GM21447 (cell line): ENCODE data around the gene VSIG10.
"Not testable (repeated sequence)": the region's sequence is repeated elsewhere in the genome, so short reads cannot be mapped to it uniquely, and the experiment has no call there.

ENCODE experiments used
- ATAC-seq: cut with Tn5 transposase; IDR thresholded peaks from one replicate; pipeline ENCODE4 v1.9.1; 2021; ENCODE audit not compliant: unreplicated experiment

The VSIG10 gene

DNA sequence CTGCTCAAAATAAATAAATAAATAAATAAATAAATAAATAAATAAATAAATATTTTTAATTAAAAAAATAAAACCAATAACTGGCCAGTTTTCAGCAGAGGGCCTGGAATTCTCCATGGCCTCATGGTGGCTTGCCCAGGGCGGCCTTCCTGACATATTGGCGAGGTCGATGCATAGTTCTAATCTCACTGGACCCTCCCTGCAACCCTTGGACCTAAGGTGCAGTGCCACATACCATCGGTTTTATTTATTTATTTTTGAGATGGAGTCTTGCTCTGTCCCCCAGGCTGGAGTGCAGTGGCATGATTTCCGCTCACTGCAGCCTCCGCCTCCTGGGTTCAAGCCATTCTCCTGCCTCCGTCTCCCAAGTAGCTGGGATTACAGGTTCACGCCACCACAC lies 3.9 kb upstream of the VSIG10 start:
- ATAC-seq = no peak

DNA sequence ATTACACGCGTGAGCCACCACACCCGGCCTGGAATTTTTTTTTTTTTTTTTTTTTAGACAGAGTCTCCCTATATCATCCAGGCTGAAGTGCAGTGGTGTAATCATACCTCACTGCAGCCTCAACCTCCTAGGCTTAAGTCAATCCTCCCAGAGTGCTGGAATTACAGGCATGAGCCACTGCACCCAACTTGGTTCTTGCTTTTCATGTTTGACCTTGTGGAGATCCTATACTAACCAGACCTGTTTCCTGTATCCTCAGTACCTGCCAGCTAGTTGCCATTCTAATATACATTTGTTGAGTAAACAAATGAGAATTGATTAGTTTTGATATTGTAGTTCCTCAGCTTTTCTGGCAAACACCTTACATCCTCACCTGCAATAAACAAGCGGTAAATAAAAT lies 3.2 kb upstream of the VSIG10 start:
- ATAC-seq = no peak

DNA sequence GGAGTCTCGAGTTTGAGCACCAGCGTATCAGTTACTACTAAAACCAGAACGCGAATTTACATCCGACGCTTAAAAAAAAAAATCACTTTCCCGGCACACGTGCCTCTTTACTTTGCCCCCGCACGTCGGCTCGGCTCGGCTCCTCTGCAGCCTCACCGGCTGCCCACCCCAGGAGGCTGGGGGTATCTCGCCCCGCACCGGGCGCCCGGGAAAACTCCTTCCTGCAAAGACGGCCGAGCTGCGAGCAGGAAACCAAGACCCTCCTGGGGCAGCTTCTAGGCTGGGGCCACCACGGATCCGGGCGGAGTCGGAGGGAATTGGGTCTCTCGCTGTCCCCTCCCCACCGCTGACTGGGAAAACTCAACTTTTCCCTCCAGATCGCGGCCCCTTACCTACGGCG lies 610 bp downstream of the VSIG10 start:
- ATAC-seq = no peak

DNA sequence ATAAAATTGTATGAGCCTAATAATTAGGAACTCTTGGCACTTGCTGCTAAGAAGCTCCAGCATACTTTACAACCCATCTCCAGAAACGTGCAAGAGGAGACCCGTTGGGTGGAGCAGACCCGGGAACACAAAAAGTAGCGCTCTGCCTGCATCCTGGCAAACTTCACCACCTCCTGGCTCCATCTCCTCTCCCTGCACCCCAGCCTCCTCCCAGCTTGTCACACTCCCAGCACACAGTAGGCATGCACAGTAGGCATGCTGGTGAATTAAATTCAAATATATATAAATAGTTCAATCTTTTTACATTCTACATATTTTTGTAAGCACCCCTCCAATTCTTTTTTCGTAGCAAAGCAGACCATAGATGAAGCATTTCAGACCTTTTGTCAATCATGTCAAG lies 1.2 kb downstream of the VSIG10 start:
- no peak for ATAC-seq

DNA sequence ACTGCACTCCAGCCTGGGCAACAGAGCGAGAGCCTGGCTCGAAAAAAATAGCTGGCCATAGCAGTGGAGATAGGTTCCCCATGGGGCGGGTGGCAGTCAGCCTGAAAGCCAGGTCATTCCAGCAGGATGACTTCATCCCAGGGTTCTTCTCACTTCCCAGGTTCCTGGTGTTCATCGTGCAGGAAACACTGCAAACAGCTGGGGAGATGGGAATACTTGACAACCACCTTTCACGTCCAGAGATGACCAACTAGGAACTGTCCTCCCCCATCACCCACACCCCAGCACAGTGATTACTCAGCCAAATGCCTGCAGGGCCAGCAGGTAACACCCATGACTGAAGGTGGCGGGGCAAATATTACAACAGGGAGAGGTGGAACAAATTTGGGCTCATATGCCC lies 1.7 kb downstream of the VSIG10 start:
- no peak for ATAC-seq

DNA sequence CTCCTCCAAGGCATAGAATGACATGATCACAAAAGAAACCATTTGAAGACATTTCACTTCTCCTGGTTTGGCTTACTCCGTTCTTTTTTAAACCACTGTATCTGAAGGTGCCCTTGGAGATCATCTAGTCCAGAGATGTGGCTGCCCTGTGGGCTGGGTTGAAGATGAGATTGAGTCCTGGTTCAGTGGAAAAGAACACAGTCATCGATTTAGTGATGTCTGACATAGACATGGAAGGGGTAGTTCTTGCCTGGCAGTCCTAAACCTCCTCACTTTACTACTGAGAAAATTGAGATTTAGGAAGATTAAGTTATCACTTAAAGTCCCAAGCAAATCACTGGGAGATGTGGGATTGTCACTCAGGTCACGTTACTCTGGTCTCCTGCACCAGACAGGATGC lies 2.8 kb downstream of the VSIG10 start:
- no peak for ATAC-seq

DNA sequence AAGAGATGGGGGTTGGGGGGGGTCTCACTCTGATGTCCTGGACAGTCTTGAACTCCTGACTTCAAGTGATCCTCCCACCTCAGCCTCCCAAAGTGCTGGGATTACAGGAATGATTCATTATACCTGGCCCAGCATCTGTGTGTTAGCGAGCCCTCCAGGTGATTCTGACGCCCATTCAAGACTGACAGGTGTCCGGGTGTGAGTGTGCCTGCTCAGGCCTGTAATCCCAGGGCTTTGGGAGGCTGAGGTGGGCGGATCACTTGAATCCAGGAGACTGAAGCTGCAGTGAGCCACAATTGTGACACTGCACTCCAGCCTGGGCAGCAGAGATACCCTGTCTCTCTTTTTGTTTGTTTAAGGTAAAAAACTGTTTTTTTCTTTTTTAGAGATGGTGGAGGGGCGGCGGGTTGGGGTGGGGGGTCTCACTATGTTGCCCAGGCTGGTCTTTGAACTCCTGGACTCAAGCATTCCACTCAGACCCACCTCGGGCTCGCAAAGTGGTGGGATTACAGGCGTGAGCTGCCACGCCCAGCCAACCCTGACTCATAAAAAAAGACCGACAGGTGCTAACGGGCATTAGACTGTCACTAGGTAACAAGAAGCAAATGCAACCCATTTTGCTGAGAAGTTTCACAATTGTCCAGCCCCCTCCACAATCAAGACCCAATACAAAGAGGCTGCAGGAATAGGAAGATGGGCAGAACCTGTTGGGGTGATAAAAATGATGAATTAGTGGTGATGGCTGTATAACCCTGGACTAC lies 4.7 kb downstream of the VSIG10 start:
- ATAC-seq = no peak

DNA sequence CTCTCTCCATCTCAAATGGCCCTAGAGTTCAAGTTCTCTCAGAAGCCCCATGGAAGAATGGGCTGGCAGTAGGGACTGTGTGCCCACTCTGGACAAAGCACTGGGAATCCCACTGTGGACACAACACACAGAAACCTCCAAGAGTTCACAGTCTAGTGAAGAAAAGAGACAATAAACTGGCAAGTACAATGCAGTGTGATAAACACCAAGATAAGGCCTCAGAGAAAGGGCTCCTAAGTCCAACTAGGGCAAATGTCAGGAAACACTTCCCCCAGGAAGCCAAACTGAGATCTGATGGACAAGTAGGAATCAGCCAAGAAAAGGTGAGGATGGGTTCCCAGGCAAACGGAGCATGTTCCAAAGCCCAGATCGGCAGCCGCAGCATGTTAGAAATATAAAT lies 5.4 kb downstream of the VSIG10 start:
- ATAC-seq = no peak

DNA sequence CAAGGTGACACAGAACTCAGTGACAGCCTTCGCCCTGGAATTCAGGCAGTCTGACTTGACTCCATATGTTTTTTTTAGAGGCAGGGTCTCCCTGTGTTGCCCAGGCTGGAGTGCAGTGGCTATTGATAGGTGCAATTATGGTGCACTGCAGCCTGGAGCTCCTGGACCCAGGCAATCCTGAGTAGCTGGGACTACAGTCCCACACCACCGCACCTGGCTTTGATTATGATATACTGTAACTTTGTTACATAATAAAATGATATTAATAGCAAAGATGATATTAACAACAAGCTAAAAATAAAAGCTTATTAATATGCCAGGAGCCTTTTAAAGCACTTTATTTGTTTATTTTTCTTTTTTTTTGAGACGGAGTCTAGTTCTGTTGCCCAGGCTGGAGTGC lies 9.8 kb downstream of the VSIG10 start:
- ATAC-seq = no peak

DNA sequence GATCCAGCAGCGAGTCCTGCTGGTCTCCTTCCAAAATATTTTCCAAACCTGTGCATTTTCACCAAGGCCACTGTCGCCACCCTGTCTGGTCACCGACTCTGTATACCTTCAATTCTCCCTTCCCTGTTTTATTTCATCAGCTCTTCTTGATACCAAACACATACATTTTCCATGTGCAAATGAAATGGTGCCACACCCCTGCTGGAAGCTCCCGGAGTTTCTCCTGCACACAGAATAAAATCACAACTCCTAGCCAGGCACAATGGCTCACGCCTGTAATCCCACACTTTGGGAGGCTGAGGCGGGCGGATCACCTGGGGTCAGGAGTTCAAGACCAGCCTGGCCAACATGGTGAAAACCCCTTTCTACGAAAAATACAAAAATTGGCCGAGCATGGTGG lies 14.0 kb downstream of the VSIG10 start:
- no peak for ATAC-seq

DNA sequence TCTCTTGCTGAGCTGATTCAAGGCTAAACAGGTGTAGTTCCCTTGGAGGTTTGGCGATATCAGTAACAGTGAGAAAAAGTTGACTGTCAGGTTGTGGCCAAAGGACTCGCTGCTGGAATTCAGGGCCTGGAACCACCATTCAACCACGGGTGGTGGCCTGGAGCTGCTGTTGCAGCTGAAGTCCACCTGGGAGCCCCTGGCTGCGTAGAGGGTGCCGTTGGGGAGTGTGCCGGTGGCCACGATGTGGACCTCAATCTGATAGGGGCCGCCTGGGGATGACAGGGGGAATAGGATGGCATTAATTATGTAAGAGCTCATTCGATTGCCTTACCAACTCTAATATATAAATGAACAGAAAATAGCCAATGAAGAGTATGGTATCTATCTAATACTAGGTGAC lies 21.6 kb downstream of the VSIG10 start:
- ATAC-seq = no peak

DNA sequence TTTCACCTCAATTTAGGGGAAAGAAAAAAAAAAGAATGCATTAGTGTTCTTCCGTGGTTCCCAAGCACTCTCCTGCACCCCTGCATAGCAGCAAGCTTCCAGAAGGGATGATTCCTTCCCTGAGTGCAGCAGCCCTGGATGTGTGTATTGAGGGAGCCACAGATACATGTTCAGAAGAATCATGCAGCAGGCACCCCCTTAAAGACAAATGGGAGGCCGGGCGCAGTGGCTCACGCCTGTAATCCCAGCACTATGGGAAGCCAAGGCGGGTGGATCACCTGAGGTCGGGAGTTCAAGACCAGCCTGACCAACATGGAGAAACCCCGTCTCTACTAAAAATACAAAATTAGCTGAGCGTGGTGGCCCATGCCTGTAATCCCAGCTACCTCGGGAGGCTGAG lies 22.3 kb downstream of the VSIG10 start:
- not testable (repeated sequence) for ATAC-seq

DNA sequence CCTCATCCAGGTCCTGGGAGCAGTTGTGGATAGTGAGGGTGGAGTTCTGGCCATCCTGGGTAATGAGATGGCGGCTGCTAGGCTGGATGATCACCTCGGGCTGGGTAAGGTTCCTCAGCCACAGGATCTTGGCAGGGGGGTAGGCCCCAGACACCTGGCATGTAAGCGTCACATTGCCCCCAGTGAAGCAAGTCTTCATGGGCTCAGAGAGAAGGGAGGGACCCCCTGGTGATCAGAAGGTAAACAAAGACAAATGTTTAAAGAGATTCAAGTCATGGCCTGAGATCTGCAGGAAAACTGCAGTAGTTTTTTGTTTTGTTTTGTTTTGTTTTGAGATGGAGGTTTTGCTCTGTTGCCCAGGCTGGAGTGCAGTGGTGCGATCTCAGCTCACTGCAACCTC lies 30.0 kb downstream of the VSIG10 start:
- ATAC-seq = no peak

DNA sequence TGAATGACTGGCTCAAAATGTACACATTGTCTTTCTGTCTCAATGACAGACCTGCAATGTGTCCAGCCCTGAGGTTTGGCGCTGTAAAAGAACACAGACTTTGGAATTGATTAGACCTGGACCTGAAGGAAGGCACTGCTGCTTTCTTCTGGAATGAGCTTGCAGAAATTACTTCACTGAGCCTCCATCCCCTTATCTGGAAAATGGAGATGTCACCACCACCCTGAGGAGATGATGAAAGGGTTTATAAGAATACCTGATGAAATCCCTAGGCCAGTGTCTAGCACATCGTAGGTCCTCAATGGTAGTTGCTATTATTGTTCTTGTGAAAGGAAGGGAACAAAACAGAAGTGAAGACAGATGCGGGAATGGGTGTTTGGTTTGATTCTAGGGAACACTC lies 33.2 kb downstream of the VSIG10 start:
- no peak for ATAC-seq

DNA sequence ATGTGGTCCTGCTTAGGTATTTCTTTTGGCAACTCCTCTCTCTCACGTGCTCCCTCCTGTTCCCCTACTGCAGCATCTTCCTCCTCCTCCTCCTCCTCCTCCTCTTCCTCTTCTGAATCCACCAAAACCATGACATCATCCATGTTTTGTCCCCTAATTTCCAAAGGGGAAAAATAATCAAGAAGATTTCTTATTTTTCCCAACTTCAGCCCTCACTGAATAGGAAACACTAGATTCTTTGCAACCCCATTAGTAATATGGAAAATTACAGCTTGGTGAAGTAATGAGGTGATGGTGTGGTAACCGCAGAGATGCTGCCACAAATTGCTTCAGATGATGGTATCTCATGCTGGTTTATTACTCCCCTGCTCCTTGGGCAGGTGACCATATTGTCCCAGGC lies 35.4 kb downstream of the VSIG10 start:
- no peak for ATAC-seq

DNA sequence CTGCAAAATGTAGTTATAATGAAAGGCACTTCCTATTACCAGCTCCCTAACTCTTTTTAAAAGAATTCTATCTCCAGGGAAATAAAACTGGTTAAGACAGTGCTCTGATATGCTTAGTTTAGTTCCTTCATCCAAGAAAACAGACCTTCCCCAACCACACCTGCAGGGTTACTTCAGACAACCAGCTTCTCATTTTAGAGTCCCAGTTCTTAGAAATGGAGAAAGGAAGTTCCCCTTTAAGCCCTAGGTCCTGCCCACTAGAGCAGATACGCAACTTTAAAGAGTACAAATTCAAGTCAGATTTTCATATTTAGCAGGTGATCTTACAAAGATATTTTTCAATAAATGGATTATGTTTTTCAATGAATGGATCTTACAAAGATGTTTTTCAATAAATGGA lies 38.4 kb downstream of the VSIG10 start:
- no peak for ATAC-seq

DNA sequence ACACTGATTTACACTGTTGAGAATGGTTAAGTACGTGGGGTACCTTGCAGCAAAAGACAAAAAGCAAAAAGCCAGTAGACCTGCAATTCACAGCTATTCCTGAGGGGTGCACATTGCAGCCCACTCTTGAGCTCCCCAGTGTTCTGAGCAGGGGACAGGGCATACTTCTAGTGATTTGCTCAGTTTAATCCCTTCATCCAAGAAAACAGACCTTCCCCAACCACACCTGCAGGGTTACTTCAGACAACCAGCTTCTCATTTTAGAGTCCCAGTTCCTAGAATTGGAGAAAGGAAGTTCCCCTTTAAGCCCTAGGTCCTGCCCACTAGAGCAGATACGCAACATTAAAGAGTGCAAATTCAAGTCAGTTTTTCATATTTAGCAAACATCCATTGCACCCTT lies 39.2 kb downstream of the VSIG10 start:
- ATAC-seq = no peak

DNA sequence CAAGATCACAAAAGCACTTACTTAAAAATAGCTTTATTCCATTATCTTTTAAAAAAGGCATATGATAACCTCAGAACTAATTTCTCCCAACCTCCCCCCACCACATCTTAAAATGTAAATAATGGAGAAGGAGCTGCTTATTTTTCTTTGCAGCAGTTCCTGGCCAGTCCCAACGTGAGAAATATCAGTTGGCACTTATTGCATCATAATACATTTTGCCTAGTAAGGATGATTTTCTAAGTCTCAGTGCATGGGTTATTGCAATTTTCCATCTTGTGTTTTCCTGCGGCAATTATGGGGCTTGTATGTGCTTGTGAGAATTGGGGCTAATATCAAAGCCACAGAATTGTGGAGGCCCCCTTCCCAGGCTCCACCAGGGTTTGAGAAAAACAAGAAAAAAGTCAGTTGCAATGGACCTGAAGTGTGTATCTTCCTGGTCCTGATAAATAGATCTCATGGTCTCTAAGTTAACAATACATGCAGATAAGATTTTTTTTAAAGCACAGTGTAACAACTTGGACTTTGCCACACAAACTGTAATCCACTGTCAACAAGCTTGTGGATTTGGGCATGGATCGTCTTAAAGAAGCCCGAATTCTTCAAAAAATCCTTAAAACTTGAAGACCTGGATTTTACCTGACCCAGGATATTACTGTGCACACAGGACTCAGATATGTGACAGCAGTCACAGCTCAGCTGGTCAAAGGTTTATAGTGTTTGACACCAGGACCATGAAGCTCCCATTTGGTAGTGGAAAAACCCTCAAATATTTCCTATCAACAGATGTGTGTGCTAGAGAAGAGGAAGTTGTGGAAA lies 40.0 kb downstream of the VSIG10 start:
- ATAC-seq = no peak

DNA sequence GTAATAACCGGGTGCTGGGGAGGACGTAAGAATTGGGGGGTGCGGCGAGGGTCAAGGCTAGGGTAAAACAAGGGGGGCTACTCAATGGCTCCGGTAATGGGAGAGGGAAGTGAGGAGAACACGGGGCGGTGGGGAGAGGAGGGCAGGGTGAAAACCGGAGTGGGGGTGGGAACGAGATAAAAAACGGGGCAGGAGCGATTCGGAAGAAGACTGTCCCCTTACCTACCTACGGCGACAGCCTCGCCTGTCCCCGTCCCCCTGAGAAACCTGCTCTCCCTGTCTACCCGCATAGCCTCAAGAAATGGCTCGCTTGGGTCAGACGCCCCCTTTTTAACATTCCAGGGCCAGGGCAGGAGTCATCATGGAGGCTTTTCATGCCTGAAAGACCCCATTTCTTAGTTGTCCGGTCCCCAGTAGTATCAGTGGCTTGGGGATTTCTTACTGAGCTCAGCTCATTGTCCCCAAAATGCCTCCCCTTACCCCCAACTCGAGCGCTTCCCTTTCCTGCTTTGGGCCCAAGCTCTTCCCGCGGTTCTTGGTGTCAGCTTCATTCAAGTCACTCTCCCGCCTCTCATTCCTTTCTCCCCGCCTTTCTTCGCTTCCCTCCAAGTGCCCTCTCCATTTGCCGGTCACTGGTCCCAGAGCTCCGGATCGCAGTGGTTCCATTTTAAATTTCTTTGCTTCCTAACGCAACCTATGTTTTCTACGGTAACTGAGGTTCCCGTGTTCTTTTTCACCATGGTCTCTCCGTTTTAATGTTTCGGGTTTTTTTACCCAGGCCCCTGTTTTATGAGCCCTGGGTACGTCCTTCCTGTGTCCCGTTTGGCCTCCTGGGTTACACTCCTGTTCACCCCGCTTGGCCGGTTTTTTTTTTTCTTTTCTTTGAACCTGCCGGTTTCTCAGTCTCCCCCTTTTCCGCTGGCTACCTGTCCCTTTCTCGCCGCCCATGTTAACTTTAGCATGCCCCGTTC lies 41.7 kb downstream of the VSIG10 start:
- ATAC-seq = no peak

DNA sequence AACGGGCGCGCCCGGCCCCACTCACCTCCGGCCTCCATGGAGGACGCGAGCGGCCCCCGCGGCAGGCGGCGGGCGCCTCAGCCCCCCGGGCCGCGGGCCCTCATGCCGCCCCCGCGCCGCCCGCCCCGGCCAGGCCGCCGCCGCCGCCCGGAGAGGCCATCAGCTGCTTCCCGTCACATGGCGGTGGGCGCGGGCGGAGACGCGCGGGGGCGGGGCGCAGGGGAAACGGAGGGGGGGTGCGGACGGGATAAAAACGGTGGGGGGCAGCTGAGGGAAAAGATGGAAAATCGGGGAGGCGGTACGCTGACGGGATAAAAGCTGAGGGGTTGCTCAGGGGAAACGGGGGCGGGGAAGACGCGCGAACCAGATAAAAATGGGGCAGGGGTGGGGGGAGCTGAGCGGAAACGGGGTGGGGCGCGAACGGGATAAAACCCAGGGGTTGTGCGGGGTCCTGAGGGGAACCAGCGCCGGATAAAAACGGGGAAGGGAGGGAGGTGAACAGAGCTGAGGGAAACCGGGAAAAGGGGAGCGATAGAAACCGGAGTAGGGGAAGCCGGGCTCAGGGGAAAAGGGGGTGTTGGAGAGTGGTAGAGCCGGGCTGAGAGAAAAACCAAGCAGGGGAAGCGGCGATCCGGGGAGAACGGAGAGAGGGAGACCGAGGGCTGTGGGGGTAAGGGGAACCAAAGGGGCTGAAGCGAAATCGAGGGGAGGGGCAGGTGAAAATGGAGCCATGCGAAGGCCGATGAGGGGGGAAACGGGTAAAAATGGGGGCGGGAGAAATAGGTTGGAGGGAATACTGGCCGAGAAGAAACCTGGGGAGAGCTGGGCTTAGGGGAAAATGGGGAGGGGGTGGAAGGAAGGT lies 42.6 kb downstream of the VSIG10 start, which contains the start of gene WSB2:
WSB2 (minus strand) TSS at position 169 of the 862 bp plus-strand sequence; CDS start at position 38, 131 bp downstream.
- ATAC-seq = peak; percentile 43
